GM21423 (cell line): ENCODE data around the gene TEX2.
"Not testable (repeated sequence)": the region's sequence is repeated elsewhere in the genome, so short reads cannot be mapped to it uniquely, and the experiment has no call there.

Experiments used
- ATAC-seq: cut with Tn5 transposase; IDR thresholded peaks from one replicate; pipeline ENCODE4 v1.9.1; 2021; ENCODE audit warnings: mild to moderate bottlenecking, moderate library complexity; ENCODE audit not compliant: unreplicated experiment

The TEX2 gene

DNA sequence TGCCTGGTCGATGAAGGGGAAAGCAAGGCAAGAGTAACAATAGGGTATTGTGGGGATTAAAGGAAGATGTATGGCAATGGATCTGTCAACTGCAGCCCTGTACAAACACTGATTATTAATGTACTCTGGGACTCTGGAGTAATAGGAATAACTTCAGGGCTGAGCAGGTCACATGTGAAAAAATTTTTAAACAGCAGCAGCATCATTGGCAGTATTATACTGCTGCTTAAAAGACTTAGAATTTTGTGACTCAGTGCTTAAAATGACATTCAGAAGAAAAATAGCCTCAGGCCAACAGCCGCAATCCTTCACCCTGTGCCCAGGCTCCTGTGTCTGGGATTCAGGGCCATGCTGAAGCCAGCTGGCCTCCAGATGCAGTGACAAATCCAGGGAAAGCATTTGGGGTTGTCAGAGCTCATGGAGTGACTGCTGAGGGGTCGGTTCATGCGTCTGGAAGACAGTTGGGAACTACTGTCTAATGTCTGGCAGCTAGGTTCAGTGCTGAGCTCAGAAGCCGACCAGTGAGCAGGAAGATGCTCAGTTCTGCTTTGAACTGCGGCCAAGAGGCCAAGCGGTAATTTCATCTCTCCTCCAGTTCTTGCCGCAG, 22.2 kb downstream of the TEX2 start:
- no peak for ATAC-seq

GRCh38 chr17:64240261-64240740, 22.8 kb downstream of the TEX2 start:
- ATAC-seq, result no peak

DNA sequence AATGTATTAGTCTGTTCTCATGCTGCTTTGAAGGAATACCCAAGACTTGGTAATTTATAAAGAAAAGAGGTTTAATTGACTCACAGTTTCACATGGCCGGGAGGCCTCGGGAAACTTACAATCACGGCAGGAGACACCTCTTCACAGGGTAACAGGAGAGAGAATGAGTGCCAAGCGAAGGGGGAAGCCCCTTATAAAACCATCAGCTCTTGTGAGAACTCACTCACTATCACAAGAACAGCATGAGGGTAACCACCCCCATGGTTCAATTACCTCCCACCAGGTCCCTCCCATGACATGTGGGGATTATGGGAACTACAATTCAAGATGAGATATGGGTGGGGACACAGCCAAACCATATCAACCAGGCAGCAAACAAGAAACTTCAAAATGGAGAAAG, 24.6 kb downstream of the TEX2 start:
- ATAC-seq, result not testable (repeated sequence)

DNA sequence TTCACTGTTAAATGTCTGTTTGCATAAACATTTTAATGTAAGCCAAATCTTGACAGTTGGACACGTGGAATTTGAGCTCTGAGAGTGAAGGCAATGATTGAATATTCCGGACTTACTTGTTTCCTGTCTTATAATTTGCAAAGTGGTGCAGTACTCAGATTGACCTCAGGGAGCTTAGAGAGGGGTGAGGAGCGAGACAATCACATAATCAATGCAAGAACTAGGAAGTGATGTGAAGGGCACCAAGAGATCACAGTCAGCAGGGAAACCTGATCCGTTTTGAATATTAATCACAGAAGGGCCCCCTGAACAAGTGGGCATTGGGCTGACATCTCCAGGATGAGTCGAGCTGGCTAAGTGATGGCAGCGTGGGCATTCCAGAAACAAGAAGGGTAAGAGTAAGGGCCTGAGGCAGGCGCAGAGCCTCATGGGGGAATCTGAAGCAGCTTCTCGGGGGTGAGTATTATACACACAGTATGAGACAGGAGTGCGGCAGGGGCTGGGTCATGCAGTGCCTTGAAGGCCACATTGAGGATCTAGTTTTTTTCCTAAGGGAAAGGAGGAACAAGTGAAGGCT, 26.1 kb downstream of the TEX2 start:
- ATAC-seq, result no peak

- ATAC-seq, result no peak
These were observed 28.1 kb downstream of the TEX2 start for GRCh38 chr17:64234961-64235360.

- no peak for ATAC-seq
These were observed 30.4 kb downstream of the TEX2 start for GRCh38 chr17:64232466-64233262.

- ATAC-seq, result no peak
These were observed 31.4 kb downstream of the TEX2 start for GRCh38 chr17:64231567-64232141.

DNA sequence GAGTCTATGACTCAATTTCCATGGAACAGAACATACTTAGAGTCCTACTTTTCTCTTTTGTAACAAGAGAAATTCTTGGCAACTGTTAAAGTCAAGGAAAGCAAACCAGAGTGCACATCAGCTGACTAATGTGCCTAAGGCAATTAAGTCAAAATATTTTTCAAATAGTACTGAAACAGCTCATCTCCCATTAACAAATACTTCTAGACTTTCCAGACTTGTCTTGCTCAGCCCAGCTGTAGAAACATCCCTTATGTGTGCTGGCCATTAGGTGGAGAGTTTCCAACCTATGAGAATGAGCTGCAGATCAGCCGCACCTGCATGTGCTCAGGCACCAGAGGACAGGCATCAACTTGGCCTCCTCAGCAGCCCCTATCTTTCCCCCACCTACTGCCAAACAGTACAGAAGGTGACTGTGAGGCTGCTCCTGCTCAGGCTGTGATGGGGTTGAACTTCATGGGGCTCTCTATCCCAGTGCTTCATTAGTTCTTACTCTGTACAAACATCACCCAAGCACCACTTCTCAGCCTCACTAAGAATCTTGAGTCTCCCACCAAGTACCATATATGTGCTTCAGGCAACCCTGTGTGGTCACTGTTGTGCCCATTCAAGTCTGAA, 32.2 kb downstream of the TEX2 start:
- no peak for ATAC-seq

DNA sequence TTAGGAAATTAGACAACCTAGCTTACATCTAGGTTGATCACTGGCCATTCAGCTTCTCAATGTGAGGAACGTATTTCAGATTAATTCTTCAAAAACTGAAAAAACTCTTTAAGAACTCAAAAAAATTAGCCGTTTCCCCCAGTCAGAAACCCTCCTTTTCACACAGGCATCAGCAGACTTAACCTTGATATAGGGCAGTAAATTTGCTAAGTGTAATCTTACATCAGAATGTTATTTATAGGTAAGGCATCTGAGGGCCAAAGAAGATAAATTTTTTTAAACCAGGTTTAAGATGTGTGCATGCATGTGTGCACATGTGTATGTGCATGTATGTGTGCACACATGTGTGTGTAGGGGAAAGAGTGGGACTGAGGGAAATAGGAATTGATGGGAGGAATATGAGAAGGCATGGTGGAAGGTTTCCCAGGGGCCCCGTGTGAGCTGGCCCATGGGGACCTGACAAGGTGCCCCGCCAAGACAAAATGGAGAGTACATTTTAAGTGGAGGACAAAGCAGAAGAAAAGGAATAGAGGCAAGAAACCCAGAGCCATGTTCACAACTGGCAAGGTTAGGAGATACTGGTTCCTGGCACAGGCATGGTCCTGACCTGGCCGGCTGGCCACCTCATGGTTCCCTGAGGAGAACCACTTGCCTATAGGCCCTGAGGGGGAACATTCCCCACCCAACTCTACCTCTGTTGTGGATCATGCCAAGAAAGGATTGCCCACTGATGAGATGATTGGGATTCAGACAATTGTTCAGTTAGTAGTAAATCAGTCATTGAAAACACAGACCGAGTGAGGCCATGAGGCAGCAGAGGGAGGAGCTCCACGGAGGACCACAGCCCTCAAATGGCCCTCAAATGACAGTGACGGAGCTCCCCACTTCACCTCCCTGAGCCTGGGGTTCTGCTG, 33.0 kb downstream of the TEX2 start:
- ATAC-seq, result no peak

- no peak for ATAC-seq
These were observed 36.9 kb downstream of the TEX2 start for GRCh38 chr17:64226132-64226531.

DNA sequence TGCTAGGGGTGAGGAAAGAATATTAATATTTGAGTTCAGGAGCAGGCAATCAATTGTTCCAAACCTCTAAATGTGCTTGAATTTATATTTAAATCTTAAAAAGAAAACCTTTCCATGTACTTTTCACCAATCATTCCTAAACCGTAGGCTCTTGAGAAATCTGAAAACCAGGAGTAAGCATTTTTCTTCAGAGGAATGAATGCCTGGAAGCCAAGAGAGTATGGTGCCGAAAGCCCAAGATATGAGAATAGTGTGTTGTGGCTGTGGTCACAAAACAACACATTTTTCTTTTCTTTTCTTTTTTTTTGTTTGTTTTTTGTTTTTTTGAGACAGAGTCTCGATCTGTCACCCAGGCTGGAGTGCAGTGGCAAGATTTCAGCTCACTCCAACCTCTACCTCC, 37.6 kb downstream of the TEX2 start:
- ATAC-seq, result no peak

- ATAC-seq, result no peak
These were observed 39.0 kb downstream of the TEX2 start for GRCh38 chr17:64223931-64224629.

- no peak for ATAC-seq
These were observed 39.8 kb downstream of the TEX2 start for GRCh38 chr17:64223283-64223682.

- no peak for ATAC-seq
These were observed 41.4 kb downstream of the TEX2 start for GRCh38 chr17:64221679-64222078.

DNA sequence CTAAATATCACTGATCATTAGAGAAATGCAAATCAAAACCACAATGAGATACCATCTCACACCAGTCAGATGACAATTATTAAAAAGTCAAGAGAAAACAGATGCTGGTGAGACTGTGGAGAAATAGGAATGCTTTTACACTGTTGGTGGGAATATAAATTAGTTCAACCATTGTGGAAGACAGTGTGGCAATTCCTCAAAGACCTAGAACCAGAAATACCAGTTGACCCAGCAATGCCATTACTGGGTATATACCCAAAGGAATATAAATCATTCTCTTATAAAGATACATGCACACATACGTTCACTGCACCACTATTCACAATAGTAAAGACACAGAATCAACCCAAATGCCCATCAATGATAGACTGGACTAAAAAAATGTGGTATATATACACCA, 42.5 kb downstream of the TEX2 start:
- ATAC-seq, result not testable (repeated sequence)

- ATAC-seq, result no peak
These were observed 43.5 kb downstream of the TEX2 start for GRCh38 chr17:64219571-64219970.

GRCh38 chr17:64218066-64218465, 45.0 kb downstream of the TEX2 start:
- ATAC-seq, result peak; percentile 49

GRCh38 chr17:64217249-64217691, 45.8 kb downstream of the TEX2 start:
- ATAC-seq, result no peak
